GM21423 (cell line): ENCODE results near the gene CAMK2B.

Experiments used
- ATAC-seq: cut with Tn5 transposase; IDR thresholded peaks from one replicate; pipeline ENCODE4 v1.9.1; 2021; ENCODE audit warnings: mild to moderate bottlenecking, moderate library complexity; ENCODE audit not compliant: unreplicated experiment

The CAMK2B gene

DNA sequence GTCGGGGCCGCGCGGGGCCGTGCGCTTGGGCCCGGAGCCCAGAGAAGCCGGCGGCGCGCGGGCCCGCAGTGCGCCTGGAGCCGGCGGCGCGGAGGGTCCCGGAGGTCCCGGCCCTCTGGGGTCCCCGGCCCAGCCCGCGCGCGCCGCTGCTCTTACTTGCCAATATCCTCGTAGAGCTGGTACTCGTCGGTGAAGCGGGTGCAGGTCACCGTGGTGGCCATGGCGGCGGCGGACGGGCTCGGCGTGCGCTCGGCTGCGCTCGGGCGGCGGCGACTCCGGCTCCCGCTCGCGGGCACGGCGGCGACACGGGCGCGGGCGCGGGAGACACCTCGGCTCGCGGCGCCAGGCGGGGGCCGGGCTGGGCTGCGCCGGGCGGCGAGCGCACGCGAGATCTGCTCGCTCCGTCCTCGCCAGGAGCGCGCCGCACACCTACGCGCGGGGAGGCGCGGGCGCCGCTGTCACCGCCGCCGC is at the start of gene CAMK2B:
Gene CAMK2B, minus strand, starts transcription at position 394 of the 471 bp plus-strand sequence. Its CDS starts 173 bp downstream, at position 221.
- no peak for ATAC-seq

GRCh38 chr7:44374007-44374763 is 48.8 kb upstream of the CAMK2B start:
- ATAC-seq = no peak

GRCh38 chr7:44373418-44373740 is 48.0 kb upstream of the CAMK2B start:
- no peak for ATAC-seq

DNA sequence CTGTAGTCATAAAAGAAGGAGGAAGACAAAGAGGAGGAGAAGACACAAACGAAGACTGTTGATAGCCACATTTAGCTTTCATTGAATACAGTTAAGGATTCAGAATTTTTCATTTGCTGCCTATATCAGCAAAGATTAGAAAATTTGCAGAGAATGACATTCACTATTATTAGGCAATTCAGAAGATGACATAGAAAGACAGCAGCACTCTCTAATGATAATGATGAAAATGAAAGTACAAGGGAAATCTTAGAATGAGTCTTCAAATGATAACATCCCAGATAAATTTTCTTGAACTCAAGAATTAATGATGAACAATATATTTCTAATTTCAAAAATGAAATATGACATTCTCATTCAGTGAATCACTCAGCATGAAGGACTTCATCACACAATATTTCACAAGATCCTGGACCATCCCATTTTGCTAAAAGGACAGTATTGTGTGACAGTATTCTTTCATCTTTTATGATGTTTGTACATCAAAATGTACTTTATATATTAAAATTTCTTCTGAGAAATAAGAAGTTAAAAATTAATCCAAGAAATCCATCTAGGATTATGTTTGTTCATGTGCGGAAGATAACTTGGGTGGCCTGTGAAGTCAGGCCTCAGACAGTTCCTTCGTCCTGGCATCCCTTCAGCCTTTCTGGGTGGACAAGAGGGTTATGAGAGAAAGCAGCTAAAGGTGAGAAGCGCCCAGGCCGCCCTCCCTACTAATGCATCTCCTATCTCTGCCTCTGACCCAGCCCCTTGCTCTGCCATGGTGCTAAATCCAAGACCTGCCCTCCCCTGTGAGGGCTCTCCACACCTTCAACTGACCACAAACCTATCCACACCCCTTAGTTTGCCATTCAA is 47.4 kb upstream of the CAMK2B start:
- ATAC-seq = no peak

GRCh38 chr7:44368885-44369284 is 43.5 kb upstream of the CAMK2B start:
- no peak for ATAC-seq

DNA sequence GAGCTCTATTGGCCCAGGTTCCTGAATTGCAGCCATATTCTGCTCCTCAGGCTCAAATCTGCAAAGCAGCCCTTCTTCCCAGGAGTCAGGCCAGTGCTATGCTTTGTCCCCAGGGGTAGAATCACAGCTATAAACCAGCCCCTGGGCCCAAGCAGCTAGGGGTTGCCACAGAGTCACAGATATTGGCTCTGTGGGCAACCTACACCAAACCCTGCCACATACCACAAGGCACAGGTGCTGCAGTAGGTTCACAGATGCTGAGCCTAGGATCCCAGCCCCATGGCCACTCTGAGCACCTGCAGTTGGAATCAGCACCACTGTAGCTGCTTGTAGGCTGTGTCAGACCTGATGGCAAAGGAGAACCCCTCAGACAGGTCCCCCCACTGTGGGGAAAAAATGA is 43.1 kb upstream of the CAMK2B start:
- no peak for ATAC-seq

DNA sequence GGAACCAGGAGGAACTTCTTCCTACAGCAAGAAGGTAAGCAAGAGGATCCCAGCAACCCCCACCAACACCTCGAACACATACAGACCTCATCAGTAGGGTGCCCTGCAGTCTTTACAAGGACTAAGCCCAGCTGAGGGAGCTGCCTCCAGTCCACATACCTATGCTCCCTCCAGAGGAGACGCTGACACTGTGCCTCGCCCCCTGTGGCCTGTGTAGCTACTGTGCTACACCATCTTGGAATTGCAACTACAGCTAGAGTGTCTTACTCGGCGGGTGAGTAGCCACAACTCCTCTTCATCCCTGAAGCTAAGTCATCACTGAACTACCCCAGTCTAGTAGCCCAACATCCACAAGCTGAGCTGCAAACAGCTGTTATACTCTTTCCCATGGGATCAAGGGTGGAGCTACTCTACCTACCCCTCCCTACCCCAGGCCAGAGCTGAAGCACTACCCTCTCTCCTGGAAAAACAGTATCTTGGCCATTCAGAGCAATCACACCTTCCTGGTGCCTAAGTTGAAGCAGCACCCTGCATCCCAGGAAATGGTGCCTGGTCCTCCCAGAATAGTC is 42.2 kb upstream of the CAMK2B start:
- ATAC-seq = no peak

- no peak for ATAC-seq
These were observed 41.6 kb upstream of the CAMK2B start for GRCh38 chr7:44366986-44367385.

GRCh38 chr7:44353668-44354067 is 28.3 kb upstream of the CAMK2B start:
- ATAC-seq = no peak

GRCh38 chr7:44348851-44349781 is 23.7 kb upstream of the CAMK2B start:
- ATAC-seq = no peak

- no peak for ATAC-seq
These were observed 22.9 kb upstream of the CAMK2B start for GRCh38 chr7:44348300-44348699.

DNA sequence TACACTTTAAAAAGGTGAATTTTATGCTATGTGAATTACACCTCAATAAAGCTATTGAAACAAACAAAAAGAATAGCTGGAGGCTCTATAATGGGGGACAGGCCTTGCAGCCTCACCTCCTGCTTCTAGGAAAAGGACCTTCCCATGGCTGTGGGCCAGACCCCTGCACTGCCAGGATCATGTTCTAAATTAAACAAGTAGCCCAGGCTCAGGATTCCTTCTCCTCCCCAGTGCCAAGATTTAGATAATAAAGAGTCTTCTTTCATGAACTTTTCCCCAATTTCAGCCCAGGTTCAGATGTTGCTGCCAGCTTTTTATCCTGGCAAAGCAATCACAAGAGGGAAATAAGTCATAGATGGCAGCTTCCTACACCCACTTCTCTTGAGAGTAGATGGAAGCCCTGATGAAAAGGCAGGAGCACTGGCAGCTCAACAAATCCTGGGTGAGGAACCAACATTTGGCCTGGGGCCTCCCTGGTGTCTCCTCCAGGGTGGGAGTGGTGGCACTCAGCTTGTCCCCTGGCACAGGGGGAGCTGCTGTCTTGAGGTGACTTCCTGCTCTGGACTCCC is 22.2 kb upstream of the CAMK2B start:
- ATAC-seq = no peak

DNA sequence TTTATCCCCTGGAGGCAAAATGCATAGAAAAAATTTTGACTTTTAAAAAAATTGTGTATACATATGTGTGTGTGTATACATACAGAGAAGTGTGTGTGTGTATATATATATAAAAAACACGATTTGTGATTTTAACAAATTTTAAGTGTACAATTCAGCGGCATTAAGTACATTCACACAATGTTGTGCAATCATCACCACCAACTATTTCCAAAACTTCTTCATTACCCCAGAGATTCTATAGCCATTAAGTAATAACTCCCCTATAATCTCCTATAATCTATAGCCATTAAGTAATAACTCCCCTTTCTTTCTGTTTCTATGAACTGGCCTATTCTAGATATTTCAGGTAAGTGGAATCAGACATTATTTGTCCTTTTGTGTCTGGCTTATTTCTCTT is 20.7 kb upstream of the CAMK2B start:
- no peak for ATAC-seq

DNA sequence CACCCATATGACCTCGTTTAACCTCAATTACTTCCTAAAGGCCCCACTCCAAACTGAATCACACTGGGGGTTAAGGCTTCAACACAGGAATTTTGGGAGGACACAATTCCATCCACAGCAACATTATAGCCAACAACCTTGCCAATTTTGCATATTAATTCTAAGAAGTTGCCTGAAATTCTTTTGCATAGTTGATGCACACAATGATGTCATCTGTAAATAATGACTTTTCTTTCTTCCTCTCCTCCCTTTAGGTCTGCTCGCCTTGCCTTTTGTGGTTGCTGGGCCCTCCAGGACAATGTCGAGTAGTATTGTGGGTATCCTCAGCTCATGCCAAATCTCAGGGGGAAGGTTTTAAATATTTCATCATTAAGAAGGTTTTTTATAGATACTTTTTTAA is 16.0 kb upstream of the CAMK2B start:
- ATAC-seq = no peak

DNA sequence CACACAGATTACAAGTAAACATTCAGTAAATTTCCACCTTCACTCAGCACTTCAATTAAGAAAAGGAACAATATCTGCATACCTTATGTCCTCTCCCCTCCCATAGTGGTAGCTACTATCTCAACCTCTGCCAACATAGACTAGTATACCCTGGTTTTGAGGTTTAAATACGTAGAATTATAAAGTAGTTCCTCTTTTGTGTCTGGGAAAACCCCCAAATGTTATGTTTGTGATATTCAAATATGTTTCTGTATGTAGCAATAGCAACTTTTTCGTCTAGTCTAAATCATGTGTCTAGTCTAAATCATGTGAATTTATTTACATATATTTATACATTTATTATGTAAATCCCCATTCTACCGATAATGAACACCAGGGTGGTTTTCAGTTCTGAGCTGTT is 13.2 kb upstream of the CAMK2B start:
- no peak for ATAC-seq

- ATAC-seq = no peak
These were observed 11.1 kb upstream of the CAMK2B start for GRCh38 chr7:44336491-44336890.

- ATAC-seq = no peak
These were observed 9.8 kb upstream of the CAMK2B start for GRCh38 chr7:44335184-44335583.

DNA sequence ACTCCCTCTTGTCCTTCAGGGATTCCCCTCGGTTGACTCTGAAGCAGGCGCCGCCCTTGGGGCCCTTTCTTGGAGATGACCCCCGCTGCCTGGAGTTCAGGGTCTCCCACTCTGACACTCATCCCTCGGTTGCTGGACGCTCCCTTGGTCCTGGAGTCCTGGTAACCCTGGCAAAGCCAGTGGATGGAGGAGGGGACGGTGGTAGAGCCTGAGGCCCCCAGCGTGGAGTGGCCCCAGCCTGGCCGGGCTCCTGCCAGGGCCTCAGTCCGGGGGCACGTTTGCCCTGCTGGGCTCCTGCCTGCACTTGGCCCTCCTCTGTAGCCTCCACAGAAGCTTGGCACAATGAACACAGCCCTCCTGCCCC is 9.3 kb upstream of the CAMK2B start:
- ATAC-seq = no peak

- ATAC-seq = no peak
These were observed 8.7 kb upstream of the CAMK2B start for GRCh38 chr7:44333911-44334733.

GRCh38 chr7:44331682-44332081 is 6.3 kb upstream of the CAMK2B start:
- no peak for ATAC-seq
